GM12878 (cell line): ENCODE data around the gene EFCC1. TPM values are rescaled to one million over a fixed set of nuclear protein-coding genes. Genes with fewer than 3 reads are reported as not detected.

Experiments used
- ATAC-seq: fragments of 200-7000 bp; cut with Tn5 transposase; 3 replicates; pipeline ENCODE4 v1.9.1; 2020; ENCODE audit warnings: mild to moderate bottlenecking, moderate library complexity
- BruUV-seq: library from RNA; stranded (reverse); fragments of 400-500 nt; replicated peaks from 2 replicates; lab custom pipeline; 2021; lab: Mats Ljungman, UMichigan
- CTCF ChIA-PET: fragments of 300-600 bp; sonication (Branson Sonifier 250); formaldehyde crosslinking; extraction: SDS; loops from one replicate; lab custom pipeline; 2021; ENCODE audit warnings: inconsistent platforms; lab: Yijun Ruan, JAX
- POLR2A ChIA-PET: fragments of 350-600 bp; formaldehyde crosslinking; extraction: SDS; loops from one replicate; lab custom pipeline; 2021; ENCODE audit warnings: inconsistent platforms; lab: Charles Lee
- RAD21 ChIA-PET: fragments of 300-600 bp; sonication (Branson Sonifier 250); formaldehyde crosslinking; loops from one replicate; lab custom pipeline; 2023; ENCODE audit warnings: antibody characterized with exemption; ENCODE audit not compliant: unreplicated experiment; lab: Charles Lee
- SMC1A ChIA-PET: fragments of 300-600 bp; sonication (Branson Sonifier 250); formaldehyde crosslinking; loops from one replicate; lab custom pipeline; 2023; ENCODE audit not compliant: unreplicated experiment, uncharacterized antibody; lab: Charles Lee
- DNase-seq: peaks from one replicate; pipeline ENCODE4 v3.0.0-alpha.2; 2011; ENCODE audit warnings: low read depth, low spot score
- FAIRE-seq: peaks from 3 replicates; lab custom pipeline; 2011; peaks lifted over from hg19 to GRCh38; lab: Jason Lieb, UNC
- H2AFZ ChIP-seq: 2 replicates; pipeline ENCODE4 v1.6.0; 2011; ENCODE audit warnings: low read depth, low read length, control low read depth; ENCODE audit not compliant: control insufficient read depth
- H3K27ac ChIP-seq: 2 replicates; pipeline ENCODE4 v1.5.1; 2011; ENCODE audit warnings: control low read depth; ENCODE audit not compliant: control insufficient read depth, insufficient read depth
- H3K27me3 ChIP-seq, 2 experiments: replicated peaks in 1 of 2; 2 replicates each; pipeline versions ENCODE4 v1.6.0 to v1.6.1; 2011; ENCODE audit warnings: low read length in 1 of 2; ENCODE audit not compliant: control insufficient read depth in 2 of 2, insufficient read depth in 2 of 2
- H3K36me3 ChIP-seq, 2 experiments: 2 replicates each; pipeline ENCODE4 v1.5.1; 2011; ENCODE audit warnings: low read length in 1 of 2; ENCODE audit not compliant: control insufficient read depth in 2 of 2, insufficient read depth in 2 of 2
- H3K4me1 ChIP-seq: 2 replicates; pipeline ENCODE4 v1.6.1; 2011; ENCODE audit warnings: mild to moderate bottlenecking, low read length, moderate library complexity, mixed read lengths; ENCODE audit not compliant: control insufficient read depth, insufficient read depth
- H3K4me2 ChIP-seq: 2 replicates; pipeline ENCODE4 v1.6.0; 2011; ENCODE audit warnings: control low read depth; ENCODE audit not compliant: control insufficient read depth, insufficient read depth
- H3K4me3 ChIP-seq: fragments of 200-600 bp; sonication (generic); 2 replicates; pipeline ENCODE4 v1.5.1; 2016
- H3K79me2 ChIP-seq: 2 replicates; pipeline ENCODE4 v1.6.0; 2011; ENCODE audit warnings: low read length; ENCODE audit not compliant: control insufficient read depth, insufficient read depth
- H3K9ac ChIP-seq: 2 replicates; pipeline ENCODE4 v1.8.0; 2011; ENCODE audit warnings: low read length, control low read depth, mixed read lengths; ENCODE audit not compliant: control insufficient read depth, insufficient read depth
- H3K9me3 ChIP-seq: replicated peaks from 3 replicates; pipeline ENCODE4 v1.5.1; 2011; ENCODE audit warnings: mild to moderate bottlenecking, low read length; ENCODE audit not compliant: control insufficient read depth, insufficient read depth
- H4K20me1 ChIP-seq: 2 replicates; pipeline ENCODE4 v1.6.0; 2011; ENCODE audit not compliant: control insufficient read depth, insufficient read depth
- ATF7 ChIP-seq: fragments of 450-650 bp; IDR thresholded peaks from 2 replicates; pipeline ENCODE4 v1.6.1; 2016; ENCODE audit warnings: low read depth, mild to moderate bottlenecking
- BACH1 ChIP-seq: fragments of 450-650 bp; IDR thresholded peaks from 2 replicates; pipeline ENCODE4 v1.6.1; 2017; ENCODE audit warnings: mild to moderate bottlenecking, borderline replicate concordance
- BMI1 ChIP-seq: fragments of 450-650 bp; IDR thresholded peaks from 2 replicates; pipeline ENCODE4 v1.6.1; 2016; ENCODE audit warnings: mild to moderate bottlenecking, moderate library complexity, borderline replicate concordance
- CBFB ChIP-seq: IDR thresholded peaks from 2 replicates; pipeline ENCODE4 v1.6.1; 2016; ENCODE audit warnings: antibody characterized with exemption, low read depth
- CEBPZ ChIP-seq: fragments of 150-350 bp; IDR thresholded peaks from 2 replicates; pipeline ENCODE4 v1.6.1; 2016; ENCODE audit warnings: low read depth, low read length
- DPF2 ChIP-seq: fragments of 450-650 bp; IDR thresholded peaks from 2 replicates; pipeline ENCODE4 v1.6.1; 2017; ENCODE audit warnings: mild to moderate bottlenecking
- ETV6 ChIP-seq, 2 experiments: fragments of 450-650 bp in 1 of 2; IDR thresholded peaks in 1 of 2; conservative IDR thresholded peaks in 1 of 2; 2 replicates each; pipeline ENCODE4 v1.6.1; 2014; ENCODE audit warnings: antibody characterized with exemption in 1 of 2, borderline replicate concordance in 1 of 2, low read depth in 1 of 2, mild to moderate bottlenecking in 1 of 2, moderate library complexity in 1 of 2
- KLF5 ChIP-seq: fragments of 450-650 bp; IDR thresholded peaks from 2 replicates; pipeline ENCODE4 v1.6.1; 2014; ENCODE audit warnings: mild to moderate bottlenecking; ENCODE audit not compliant: partially characterized antibody
- MYC ChIP-seq: IDR thresholded peaks from 2 replicates; pipeline ENCODE4 v1.6.1; 2011; ENCODE audit warnings: mild to moderate bottlenecking, low read length, moderate library complexity, inconsistent platforms; ENCODE audit not compliant: insufficient read depth, insufficient replicate concordance, insufficient read length, severe bottlenecking
- PAX5 ChIP-seq: IDR thresholded peaks from 2 replicates; pipeline ENCODE4 v1.6.1; 2011; ENCODE audit warnings: low read depth, low read length, borderline replicate concordance
- SPI1 ChIP-seq: IDR thresholded peaks from 2 replicates; pipeline ENCODE4 v1.6.1; 2011; ENCODE audit warnings: low read depth, mild to moderate bottlenecking, low read length, moderate library complexity, borderline replicate concordance; ENCODE audit not compliant: insufficient read depth
- WGBS: methylation state at CpG from one replicate; pipeline ENCODE4 v1.1.6; 2016; ENCODE audit warnings: low lambda C conversion rate; ENCODE audit not compliant: insufficient replicate concordance, insufficient coverage; ENCODE audit errors: missing lambda C conversion rate; 5-methylcytosine and 5-hydroxymethylcytosine counted together
- in situ Hi-C: fragments of 300-500 bp; cut with MboI; formaldehyde crosslinking; loops from 9 replicates; pipeline ENCODE4 v1.14.3; 2018; ENCODE audit warnings: mixed read lengths
- intact Hi-C: fragments of 100-400 bp; cut with micrococcal nuclease; formaldehyde crosslinking; loops from one replicate; pipeline ENCODE4 v1.14.2; 2022; ENCODE audit not compliant: unreplicated experiment
- polyA plus RNA-seq, 11 experiments: library from polyadenylated mRNA; depleted of rRNA in 4 of 11; unstranded in 6 of 11; stranded (reverse) in 5 of 11; fragments of >200 nt; fragmentation: Nextera tagmentation in 4 of 11; fragmentation: Illumina TruSeq in 1 of 11; extraction: Ambion mirVana in 4 of 11; extraction: Trizol in 1 of 11; gene quantifications; 1 replicate in 1 of 11; 2 replicates in 10 of 11; pipeline versions ENCODE4 v1.2.1 to v1.2.3, GENCODE V29; 2011 to 2016; ENCODE audit warnings: inconsistent platforms in 2 of 11, missing spikeins in 2 of 11, low read depth in 1 of 11
- total RNA-seq, 4 experiments: library from RNA; depleted of rRNA in 3 of 4; stranded (reverse); fragments of >200 nt in 3 of 4; fragmentation: Illumina TruSeq in 1 of 4; extraction: Trizol in 1 of 4; gene quantifications; 2 replicates each; pipeline versions ENCODE4 v1.2.1 to v1.2.3, GENCODE V29; 2013 to 2021
- TF ChIP-seq, protein P1 (sequence below): fragments of 450-650 bp; IDR thresholded peaks from 2 replicates; pipeline ENCODE4 v1.6.1; 2016; ENCODE audit warnings: mild to moderate bottlenecking

Gene EFCC1
- total and polyA plus RNA-seq, 10 of the 15 experiments (the other 5 are each of a cell fraction or from before 2014, with no cell fraction given), result not detected

- TF ChIP-seq BMI1, result no peak
- TF ChIP-seq BACH1, result no peak
- TF ChIP-seq SPI1, result no peak
These were observed 80.9 kb downstream of the EFCC1 start (continued) for GRCh38 chr3:129082026-129082425.

GRCh38 chr3:129084501-129084900 is 83.4 kb downstream of the EFCC1 start:
- H3K4me3 ChIP-seq, result no peak overlapping the region
- RAD21 ChIA-PET, result interaction anchor here (1.2 kb wide), 1 partner anchor 114 kb away, joined by 4 read pairs; no protein-coding TSS in a partner anchor
- H3K9ac ChIP-seq, result no peak overlapping the region
- intact Hi-C loops, result no loop called here
- no peaks in the 10 kb centered on the region for H3K27me3 ChIP-seq
- in situ Hi-C loops, result no loop called here
- SMC1A ChIA-PET, result no interaction called here
- ATAC-seq (no peak), DNase-seq (no peak), FAIRE-seq (no peak)
- POLR2A ChIA-PET, result no interaction called here
- no peaks in the 10 kb centered on the region for H3K79me2 ChIP-seq
- no peaks in the 10 kb centered on the region for H3K36me3 ChIP-seq
- CTCF ChIA-PET, result interaction anchor here (1.3 kb wide), 1 partner anchor 31 kb away, joined by 4 read pairs; no protein-coding TSS in a partner anchor
- H3K4me1 ChIP-seq, result no peaks in the 10 kb centered on the region
- TF ChIP-seq PAX5 (no peak), ATF7 (no peak), KLF5 (no peak), DPF2 (no peak), CBFB (no peak), MYC (no peak), ETV6 (conservative IDR thresholded peaks at IDR 0.05 in 1 of 2, IDR thresholded peaks at IDR 0.05 in 1 of 2; ENCODE audit: borderline replicate concordance in 1 of 2, low read depth in 1 of 2) (no peak), CEBPZ (no peak)
- TF ChIP-seq, protein P1, sequence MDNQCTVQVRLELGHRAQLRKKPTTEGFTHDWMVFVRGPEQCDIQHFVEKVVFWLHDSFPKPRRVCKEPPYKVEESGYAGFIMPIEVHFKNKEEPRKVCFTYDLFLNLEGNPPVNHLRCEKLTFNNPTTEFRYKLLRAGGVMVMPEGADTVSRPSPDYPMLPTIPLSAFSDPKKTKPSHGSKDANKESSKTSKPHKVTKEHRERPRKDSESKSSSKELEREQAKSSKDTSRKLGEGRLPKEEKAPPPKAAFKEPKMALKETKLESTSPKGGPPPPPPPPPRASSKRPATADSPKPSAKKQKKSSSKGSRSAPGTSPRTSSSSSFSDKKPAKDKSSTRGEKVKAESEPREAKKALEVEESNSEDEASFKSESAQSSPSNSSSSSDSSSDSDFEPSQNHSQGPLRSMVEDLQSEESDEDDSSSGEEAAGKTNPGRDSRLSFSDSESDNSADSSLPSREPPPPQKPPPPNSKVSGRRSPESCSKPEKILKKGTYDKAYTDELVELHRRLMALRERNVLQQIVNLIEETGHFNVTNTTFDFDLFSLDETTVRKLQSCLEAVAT, result no peak
- WGBS, result 14% methylated on average over 6 of the region's 6 CpGs
- no peak overlapping the region for H2AFZ ChIP-seq
- H3K27ac ChIP-seq, result no peak overlapping the region
- BruUV-seq, result no TSS peak
- no peaks in the 10 kb centered on the region for H3K9me3 ChIP-seq
- H4K20me1 ChIP-seq, result no peaks in the 10 kb centered on the region
- no peak overlapping the region for H3K4me2 ChIP-seq
